ENCODE data around the gene DEDD.

GRCh38 chr1:161161652-161162051 lies 29.2 kb upstream of the DEDD start:
- TF ChIP-seq TAF1 (IDR thresholded peaks at IDR 0.05; ENCODE audit: borderline replicate concordance, insufficient read depth, low read length) = no peak
- no peak for TF ChIP-seq FOXP2 (optimal IDR thresholded peaks at IDR 0.05; ENCODE audit: borderline replicate concordance, extremely low read depth, extremely low read length, insufficient read depth)

Measured in PFSK-1 (cell line).